ENCODE results near the gene ZSCAN16. TPM values are rescaled to one million over a fixed set of nuclear protein-coding genes. Genes with fewer than 3 reads are reported as not detected.

Gene ZSCAN16
- total and polyA plus RNA-seq, 9 of the 15 experiments (the other 6 are each of a cell fraction or from before 2014, with no cell fraction given): 0.08 TPM; not detected in 8

DNA sequence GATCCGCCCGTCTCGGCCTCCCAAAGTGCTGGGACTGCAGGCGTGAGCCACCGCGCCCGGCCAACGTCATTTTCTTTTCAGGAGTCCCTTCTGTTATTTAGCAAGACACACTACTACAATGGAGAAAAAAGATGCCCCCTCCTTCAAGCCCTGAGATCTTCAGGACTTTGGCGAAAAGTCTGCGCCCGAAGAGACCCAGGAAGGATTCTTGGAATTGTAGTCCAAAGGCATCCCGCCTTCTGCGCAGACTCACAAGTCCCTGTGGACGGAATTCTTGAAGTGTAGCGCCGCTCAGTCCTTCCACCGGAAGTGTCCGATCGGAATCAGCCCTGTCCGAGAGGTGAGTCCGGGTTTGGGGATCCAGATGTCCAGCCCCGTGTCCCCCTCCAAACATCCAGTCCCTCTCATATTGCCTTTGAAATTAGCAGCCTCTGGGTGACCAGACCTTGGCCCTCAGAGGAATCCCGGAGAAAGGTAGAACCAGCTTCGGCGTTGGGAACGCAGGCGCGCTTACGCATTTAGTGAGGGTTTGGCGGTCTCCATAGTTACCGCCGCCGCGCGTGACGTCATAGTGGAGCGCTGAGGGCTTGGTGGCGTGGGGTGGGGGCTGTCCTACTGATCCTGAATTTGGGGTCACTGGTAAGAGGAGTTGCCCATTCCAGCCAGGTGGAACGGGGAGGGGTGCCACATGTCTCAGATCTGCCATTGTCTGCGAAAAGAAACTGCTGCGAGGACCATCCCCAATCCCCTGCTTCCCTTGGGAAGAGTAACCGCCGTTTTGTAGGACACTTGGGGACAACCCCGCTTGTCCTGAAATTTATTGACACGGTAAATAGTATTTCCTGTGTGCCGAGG is 43.6 kb upstream of the ZSCAN16 start (continued):
- TF ChIP-seq, protein P1, sequence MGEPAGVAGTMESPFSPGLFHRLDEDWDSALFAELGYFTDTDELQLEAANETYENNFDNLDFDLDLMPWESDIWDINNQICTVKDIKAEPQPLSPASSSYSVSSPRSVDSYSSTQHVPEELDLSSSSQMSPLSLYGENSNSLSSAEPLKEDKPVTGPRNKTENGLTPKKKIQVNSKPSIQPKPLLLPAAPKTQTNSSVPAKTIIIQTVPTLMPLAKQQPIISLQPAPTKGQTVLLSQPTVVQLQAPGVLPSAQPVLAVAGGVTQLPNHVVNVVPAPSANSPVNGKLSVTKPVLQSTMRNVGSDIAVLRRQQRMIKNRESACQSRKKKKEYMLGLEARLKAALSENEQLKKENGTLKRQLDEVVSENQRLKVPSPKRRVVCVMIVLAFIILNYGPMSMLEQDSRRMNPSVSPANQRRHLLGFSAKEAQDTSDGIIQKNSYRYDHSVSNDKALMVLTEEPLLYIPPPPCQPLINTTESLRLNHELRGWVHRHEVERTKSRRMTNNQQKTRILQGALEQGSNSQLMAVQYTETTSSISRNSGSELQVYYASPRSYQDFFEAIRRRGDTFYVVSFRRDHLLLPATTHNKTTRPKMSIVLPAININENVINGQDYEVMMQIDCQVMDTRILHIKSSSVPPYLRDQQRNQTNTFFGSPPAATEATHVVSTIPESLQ (CRISPR knock-in tag; IDR thresholded peaks at IDR 0.05): peak; percentile 55; the same call in 1 of the 2 replicates
- no peak for TF ChIP-seq NR2C2 (CRISPR knock-in tag; IDR thresholded peaks at IDR 0.05)
- peak; percentile 87 for TF ChIP-seq NR2C2 (tag; IDR thresholded peaks at IDR 0.05)
- no peak; the same call in 1 of the 2 replicates for TF ChIP-seq RHOXF2B (CRISPR knock-in tag; conservative IDR thresholded peaks at IDR 0.05)
- TF ChIP-seq, protein P2, sequence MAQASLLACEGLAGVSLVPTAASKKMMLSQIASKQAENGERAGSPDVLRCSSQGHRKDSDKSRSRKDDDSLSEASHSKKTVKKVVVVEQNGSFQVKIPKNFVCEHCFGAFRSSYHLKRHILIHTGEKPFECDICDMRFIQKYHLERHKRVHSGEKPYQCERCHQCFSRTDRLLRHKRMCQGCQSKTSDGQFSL (CRISPR knock-in tag; IDR thresholded peaks at IDR 0.05): no peak
- TF ChIP-seq, protein P2 (tag; IDR thresholded peaks at IDR 0.05): no peak
- no peak for TF ChIP-seq KLF16 (IDR thresholded peaks at IDR 0.05)
- no peak for TF ChIP-seq ZNF445 (CRISPR knock-in tag; IDR thresholded peaks at IDR 0.05; ENCODE audit: low read depth)
- no peak for TF ChIP-seq NR3C1 (CRISPR knock-in tag; IDR thresholded peaks at IDR 0.05)
- no peak; the same call in 1 of the 2 replicates for TF ChIP-seq ARID1B (IDR thresholded peaks at IDR 0.05)
- TF ChIP-seq, protein P3, sequence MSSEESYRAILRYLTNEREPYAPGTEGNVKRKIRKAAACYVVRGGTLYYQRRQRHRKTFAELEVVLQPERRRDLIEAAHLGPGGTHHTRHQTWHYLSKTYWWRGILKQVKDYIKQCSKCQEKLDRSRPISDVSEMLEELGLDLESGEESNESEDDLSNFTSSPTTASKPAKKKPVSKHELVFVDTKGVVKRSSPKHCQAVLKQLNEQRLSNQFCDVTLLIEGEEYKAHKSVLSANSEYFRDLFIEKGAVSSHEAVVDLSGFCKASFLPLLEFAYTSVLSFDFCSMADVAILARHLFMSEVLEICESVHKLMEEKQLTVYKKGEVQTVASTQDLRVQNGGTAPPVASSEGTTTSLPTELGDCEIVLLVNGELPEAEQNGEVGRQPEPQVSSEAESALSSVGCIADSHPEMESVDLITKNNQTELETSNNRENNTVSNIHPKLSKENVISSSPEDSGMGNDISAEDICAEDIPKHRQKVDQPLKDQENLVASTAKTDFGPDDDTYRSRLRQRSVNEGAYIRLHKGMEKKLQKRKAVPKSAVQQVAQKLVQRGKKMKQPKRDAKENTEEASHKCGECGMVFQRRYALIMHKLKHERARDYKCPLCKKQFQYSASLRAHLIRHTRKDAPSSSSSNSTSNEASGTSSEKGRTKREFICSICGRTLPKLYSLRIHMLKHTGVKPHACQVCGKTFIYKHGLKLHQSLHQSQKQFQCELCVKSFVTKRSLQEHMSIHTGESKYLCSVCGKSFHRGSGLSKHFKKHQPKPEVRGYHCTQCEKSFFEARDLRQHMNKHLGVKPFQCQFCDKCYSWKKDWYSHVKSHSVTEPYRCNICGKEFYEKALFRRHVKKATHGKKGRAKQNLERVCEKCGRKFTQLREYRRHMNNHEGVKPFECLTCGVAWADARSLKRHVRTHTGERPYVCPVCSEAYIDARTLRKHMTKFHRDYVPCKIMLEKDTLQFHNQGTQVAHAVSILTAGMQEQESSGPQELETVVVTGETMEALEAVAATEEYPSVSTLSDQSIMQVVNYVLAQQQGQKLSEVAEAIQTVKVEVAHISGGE (CRISPR knock-in tag; IDR thresholded peaks at IDR 0.05): peak; percentile 99 to 100 (median 99)
- 0 out of 2 replicates have a peak, but pooled peaks have one; percentile 54 for TF ChIP-seq PML (IDR thresholded peaks at IDR 0.05; ENCODE audit: low read length)
- TF ChIP-seq EGR1 (conservative IDR thresholded peaks at IDR 0.05): no peak; the same call in 1 of the 2 replicates
- TF ChIP-seq, protein P4, sequence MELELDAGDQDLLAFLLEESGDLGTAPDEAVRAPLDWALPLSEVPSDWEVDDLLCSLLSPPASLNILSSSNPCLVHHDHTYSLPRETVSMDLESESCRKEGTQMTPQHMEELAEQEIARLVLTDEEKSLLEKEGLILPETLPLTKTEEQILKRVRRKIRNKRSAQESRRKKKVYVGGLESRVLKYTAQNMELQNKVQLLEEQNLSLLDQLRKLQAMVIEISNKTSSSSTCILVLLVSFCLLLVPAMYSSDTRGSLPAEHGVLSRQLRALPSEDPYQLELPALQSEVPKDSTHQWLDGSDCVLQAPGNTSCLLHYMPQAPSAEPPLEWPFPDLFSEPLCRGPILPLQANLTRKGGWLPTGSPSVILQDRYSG (tag; conservative IDR thresholded peaks at IDR 0.05; ENCODE audit: low read depth): 0 out of 2 replicates have a peak, but pooled peaks have one; percentile 64
- TF ChIP-seq ZZZ3 (IDR thresholded peaks at IDR 0.05): 0 out of 2 replicates have a peak, but pooled peaks have one; percentile 77
- no peak for TF ChIP-seq HMG20B (CRISPR knock-in tag; IDR thresholded peaks at IDR 0.05)
- TF ChIP-seq ZNF77 (CRISPR knock-in tag; IDR thresholded peaks at IDR 0.05): no peak
- TF ChIP-seq ADNP (tag; IDR thresholded peaks at IDR 0.05): no peak; the same call in 1 of the 2 replicates
- TF ChIP-seq RFX7 (CRISPR knock-in tag; IDR thresholded peaks at IDR 0.05): no peak
- peak; percentile 95 for TF ChIP-seq HDAC2 (IDR thresholded peaks at IDR 0.05)
- TF ChIP-seq CBFB (CRISPR knock-in tag; IDR thresholded peaks at IDR 0.05): no peak; the same call in 1 of the 2 replicates
- TF ChIP-seq KLF10 (CRISPR knock-in tag; IDR thresholded peaks at IDR 0.05): no peak
